HCT116 (cell line): Measurements from ENCODE around the gene LUC7L. TPM values are rescaled to one million over a fixed set of nuclear protein-coding genes. Genes with fewer than 3 reads are reported as not detected.
"Not testable (repeated sequence)": the region's sequence is repeated elsewhere in the genome, so short reads cannot be mapped to it uniquely, and the experiment has no call there.

Source experiments
- ATAC-seq: fragments of 200-7000 bp; cut with Tn5 transposase; 2 replicates; pipeline ENCODE4 v1.9.1; 2020; ENCODE audit warnings: mild to moderate bottlenecking, moderate library complexity
- BruUV-seq: library from RNA; stranded (reverse); fragments of 400-500 nt; replicated peaks from 2 replicates; lab custom pipeline; 2021; lab: Mats Ljungman, UMichigan
- CTCF ChIA-PET: fragments of 300-600 bp; sonication (Branson Sonifier 250); formaldehyde crosslinking; loops from one replicate; lab custom pipeline; 2021; ENCODE audit warnings: antibody characterized with exemption; lab: Charles Lee
- POLR2A ChIA-PET: fragments of 300-600, 350-600 bp; sonication (Branson Sonifier 250); formaldehyde crosslinking; loops from one replicate; lab custom pipeline; 2021; ENCODE audit warnings: antibody characterized with exemption; lab: Charles Lee
- RAD21 ChIA-PET, 2 experiments: fragments of 300-600 bp; sonication (Branson Sonifier 250); formaldehyde crosslinking; loops; one replicate each; lab custom pipeline; 2023; ENCODE audit warnings: low total read pairs in 2 of 2; ENCODE audit not compliant: uncharacterized antibody in 2 of 2, unreplicated experiment in 2 of 2, low non-redundant PET in 1 of 2; lab: Charles Lee
- DNase-seq: peaks from one replicate; pipeline ENCODE4 v3.0.0-alpha.2; 2010; ENCODE audit warnings: low read depth, low spot score
- H2AFZ ChIP-seq: fragments of 200-600 bp; shearing (Covaris generic), sonication (generic); 2 replicates; pipeline ENCODE4 v1.6.1; 2017; ENCODE audit warnings: low read depth, mixed run types, mixed read lengths, antibody characterized with exemption, low read length; ENCODE audit not compliant: poor library complexity, severe bottlenecking
- H3K27ac ChIP-seq: 2 replicates; pipeline ENCODE4 v1.5.1; 2012; ENCODE audit warnings: low read depth, low read length
- H3K27me3 ChIP-seq: fragments of 200-600 bp; sonication (generic); 2 replicates; pipeline ENCODE4 v1.6.1; 2016; ENCODE audit warnings: mixed run types, low read length, mixed read lengths; ENCODE audit not compliant: insufficient read depth
- H3K36me3 ChIP-seq, 2 experiments: fragments of 200-500 bp in 1 of 2; fragments of 200-600 bp in 1 of 2; sonication (Bioruptor generic) in 1 of 2; sonication (generic) in 1 of 2; 2 replicates each; pipeline versions ENCODE4 v1.5.1 to v1.6.1; 2014 to 2016; ENCODE audit warnings: low read length in 2 of 2, inconsistent platforms in 1 of 2, mixed read lengths in 1 of 2, mixed run types in 1 of 2; ENCODE audit not compliant: insufficient read depth in 2 of 2, control insufficient read depth in 1 of 2
- H3K4me1 ChIP-seq, 2 experiments: fragments of 200-600 bp in 1 of 2; sonication (generic) in 1 of 2; 2 replicates each; pipeline versions ENCODE4 v1.5.1 to v1.6.1; 2012 to 2017; ENCODE audit warnings: low read length in 2 of 2, inconsistent platforms in 1 of 2, mild to moderate bottlenecking in 1 of 2, mixed read lengths in 1 of 2, mixed run types in 1 of 2, moderate library complexity in 1 of 2; ENCODE audit not compliant: insufficient read depth in 2 of 2, control insufficient read depth in 1 of 2
- H3K4me2 ChIP-seq: fragments of 200-600 bp; sonication (generic); 2 replicates; pipeline ENCODE4 v1.6.1; 2017; ENCODE audit warnings: mixed run types, low read length, mixed read lengths
- H3K4me3 ChIP-seq, 2 experiments: fragments of 200-600 bp in 1 of 2; sonication (generic) in 1 of 2; replicated peaks in 1 of 2; 2 replicates each; pipeline ENCODE4 v1.5.1; 2011 to 2016; ENCODE audit warnings: low read length in 2 of 2, control low read depth in 1 of 2, low read depth in 1 of 2, mild to moderate bottlenecking in 1 of 2, mixed read lengths in 1 of 2, mixed run types in 1 of 2
- H3K79me2 ChIP-seq: fragments of 200-600 bp; sonication (generic); 2 replicates; pipeline ENCODE4 v1.6.1; 2017; ENCODE audit warnings: mild to moderate bottlenecking, mixed run types, low read length, moderate library complexity, mixed read lengths; ENCODE audit not compliant: insufficient read depth
- H3K9ac ChIP-seq: fragments of 200-600 bp; sonication (generic); 2 replicates; pipeline ENCODE4 v1.6.1; 2016; ENCODE audit warnings: low read length, mixed read lengths
- H3K9me2 ChIP-seq: fragments of 200-600 bp; sonication (generic), shearing (Covaris generic); 2 replicates; pipeline ENCODE4 v1.6.1; 2017; ENCODE audit warnings: mixed run types, mild to moderate bottlenecking, moderate library complexity; ENCODE audit not compliant: insufficient read depth
- H3K9me3 ChIP-seq, 2 experiments: fragments of 200-500 bp in 1 of 2; fragments of 200-600 bp in 1 of 2; sonication (Bioruptor generic) in 1 of 2; sonication (generic) in 1 of 2; 2 replicates each; pipeline ENCODE4 v1.6.1; 2014 to 2017; ENCODE audit warnings: low read length in 2 of 2, mixed read lengths in 2 of 2, inconsistent platforms in 1 of 2, low read depth in 1 of 2, mild to moderate bottlenecking in 1 of 2, mixed run types in 1 of 2, moderate library complexity in 1 of 2; ENCODE audit not compliant: control insufficient read depth in 1 of 2, insufficient read depth in 1 of 2
- H4K20me1 ChIP-seq: fragments of 200-600 bp; sonication (generic), shearing (Covaris generic); 2 replicates; pipeline ENCODE4 v1.6.1; 2017; ENCODE audit warnings: mixed run types, mild to moderate bottlenecking, moderate library complexity; ENCODE audit not compliant: insufficient read depth
- intact Hi-C: fragments of 100-400 bp; cut with micrococcal nuclease; formaldehyde crosslinking; loops from 2 replicates; pipeline ENCODE4 v1.10.0; 2022
- total RNA-seq: library from RNA; stranded (reverse); gene quantifications from one replicate; pipeline ENCODE4 v1.2.1, GENCODE V29; 2021; ENCODE audit not compliant: unreplicated experiment
- TF ChIP-seq, protein P1 (sequence below): IDR thresholded peaks from 2 replicates; pipeline ENCODE4 v1.6.1; 2012; ENCODE audit warnings: low read depth

LUC7L gene
- total RNA-seq, 1 experiment from 2014 or later, result 50.5 TPM

DNA sequence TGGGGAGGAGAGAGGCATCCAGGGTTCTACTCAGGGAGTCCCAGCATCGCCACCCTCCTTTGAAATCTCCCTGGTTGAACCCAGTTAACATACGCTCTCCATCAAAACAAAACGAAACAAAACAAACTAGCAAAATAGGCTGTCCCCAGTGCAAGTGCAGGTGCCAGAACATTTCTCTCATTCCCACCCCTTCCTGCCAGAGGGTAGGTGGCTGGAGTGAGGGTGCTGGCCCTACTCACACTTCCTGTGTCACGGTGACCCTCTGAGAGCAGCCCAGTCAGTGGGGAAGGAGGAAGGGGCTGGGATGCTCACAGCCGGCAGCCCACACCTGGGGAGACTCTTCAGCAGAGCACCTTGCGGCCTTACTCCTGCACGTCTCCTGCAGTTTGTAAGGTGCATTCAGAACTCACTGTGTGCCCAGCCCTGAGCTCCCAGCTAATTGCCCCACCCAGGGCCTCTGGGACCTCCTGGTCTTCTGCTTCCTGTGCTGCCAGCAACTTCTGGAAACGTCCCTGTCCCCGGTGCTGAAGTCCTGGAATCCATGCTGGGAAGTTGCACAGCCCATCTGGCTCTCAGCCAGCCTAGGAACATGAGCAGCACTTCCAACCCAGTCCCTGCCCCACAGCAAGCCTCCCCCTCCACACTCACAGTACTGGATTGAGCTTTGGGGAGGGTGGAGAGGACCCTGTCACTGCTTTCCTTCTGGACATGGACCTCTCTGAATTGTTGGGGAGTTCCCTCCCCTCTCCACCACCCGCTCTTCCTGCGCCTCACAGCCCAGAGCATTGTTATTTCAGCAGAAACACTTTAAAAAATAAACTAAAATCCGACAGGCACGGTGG lies 55.1 kb downstream of the LUC7L start:
- H3K27me3 ChIP-seq, H3K9me3 ChIP-seq, BruUV-seq, H3K4me3 ChIP-seq, RAD21 ChIA-PET, H3K27ac ChIP-seq, POLR2A ChIA-PET, H3K9ac ChIP-seq, DNase-seq, H4K20me1 ChIP-seq, H3K9me2 ChIP-seq, H3K4me2 ChIP-seq, H3K36me3 ChIP-seq, H2AFZ ChIP-seq, H3K79me2 ChIP-seq, ATAC-seq, CTCF ChIA-PET, intact Hi-C loops: not testable (repeated sequence)
- H3K4me1 ChIP-seq, result peaks cover 0 to 15% of the 10 kb centered on the region in 2 experiments; a peak in 2 of 4 replicates
- TF ChIP-seq, protein P1, sequence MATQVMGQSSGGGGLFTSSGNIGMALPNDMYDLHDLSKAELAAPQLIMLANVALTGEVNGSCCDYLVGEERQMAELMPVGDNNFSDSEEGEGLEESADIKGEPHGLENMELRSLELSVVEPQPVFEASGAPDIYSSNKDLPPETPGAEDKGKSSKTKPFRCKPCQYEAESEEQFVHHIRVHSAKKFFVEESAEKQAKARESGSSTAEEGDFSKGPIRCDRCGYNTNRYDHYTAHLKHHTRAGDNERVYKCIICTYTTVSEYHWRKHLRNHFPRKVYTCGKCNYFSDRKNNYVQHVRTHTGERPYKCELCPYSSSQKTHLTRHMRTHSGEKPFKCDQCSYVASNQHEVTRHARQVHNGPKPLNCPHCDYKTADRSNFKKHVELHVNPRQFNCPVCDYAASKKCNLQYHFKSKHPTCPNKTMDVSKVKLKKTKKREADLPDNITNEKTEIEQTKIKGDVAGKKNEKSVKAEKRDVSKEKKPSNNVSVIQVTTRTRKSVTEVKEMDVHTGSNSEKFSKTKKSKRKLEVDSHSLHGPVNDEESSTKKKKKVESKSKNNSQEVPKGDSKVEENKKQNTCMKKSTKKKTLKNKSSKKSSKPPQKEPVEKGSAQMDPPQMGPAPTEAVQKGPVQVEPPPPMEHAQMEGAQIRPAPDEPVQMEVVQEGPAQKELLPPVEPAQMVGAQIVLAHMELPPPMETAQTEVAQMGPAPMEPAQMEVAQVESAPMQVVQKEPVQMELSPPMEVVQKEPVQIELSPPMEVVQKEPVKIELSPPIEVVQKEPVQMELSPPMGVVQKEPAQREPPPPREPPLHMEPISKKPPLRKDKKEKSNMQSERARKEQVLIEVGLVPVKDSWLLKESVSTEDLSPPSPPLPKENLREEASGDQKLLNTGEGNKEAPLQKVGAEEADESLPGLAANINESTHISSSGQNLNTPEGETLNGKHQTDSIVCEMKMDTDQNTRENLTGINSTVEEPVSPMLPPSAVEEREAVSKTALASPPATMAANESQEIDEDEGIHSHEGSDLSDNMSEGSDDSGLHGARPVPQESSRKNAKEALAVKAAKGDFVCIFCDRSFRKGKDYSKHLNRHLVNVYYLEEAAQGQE, result peak; percentile 30

GRCh38 chr16:173211-173854 lies 55.9 kb downstream of the LUC7L start:
- H3K27ac ChIP-seq, intact Hi-C loops, DNase-seq, ATAC-seq, H3K36me3 ChIP-seq, H3K79me2 ChIP-seq, H3K9me2 ChIP-seq, H3K4me2 ChIP-seq, H2AFZ ChIP-seq, H3K9ac ChIP-seq, H3K4me3 ChIP-seq, H4K20me1 ChIP-seq, RAD21 ChIA-PET, H3K9me3 ChIP-seq, CTCF ChIA-PET, BruUV-seq, POLR2A ChIA-PET, H3K27me3 ChIP-seq: not testable (repeated sequence)
- peaks cover 0 to 20% of the 10 kb centered on the region in 2 experiments; a peak in 2 of 4 replicates for H3K4me1 ChIP-seq

DNA sequence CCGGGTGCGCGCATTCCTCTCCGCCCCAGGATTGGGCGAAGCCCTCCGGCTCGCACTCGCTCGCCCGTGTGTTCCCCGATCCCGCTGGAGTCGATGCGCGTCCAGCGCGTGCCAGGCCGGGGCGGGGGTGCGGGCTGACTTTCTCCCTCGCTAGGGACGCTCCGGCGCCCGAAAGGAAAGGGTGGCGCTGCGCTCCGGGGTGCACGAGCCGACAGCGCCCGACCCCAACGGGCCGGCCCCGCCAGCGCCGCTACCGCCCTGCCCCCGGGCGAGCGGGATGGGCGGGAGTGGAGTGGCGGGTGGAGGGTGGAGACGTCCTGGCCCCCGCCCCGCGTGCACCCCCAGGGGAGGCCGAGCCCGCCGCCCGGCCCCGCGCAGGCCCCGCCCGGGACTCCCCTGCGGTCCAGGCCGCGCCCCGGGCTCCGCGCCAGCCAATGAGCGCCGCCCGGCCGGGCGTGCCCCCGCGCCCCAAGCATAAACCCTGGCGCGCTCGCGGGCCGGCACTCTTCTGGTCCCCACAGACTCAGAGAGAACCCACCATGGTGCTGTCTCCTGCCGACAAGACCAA lies 56.8 kb downstream of the LUC7L start, which contains the start of gene HBA2:
HBA2 (plus strand) TSS at position 503 of the 568 bp plus-strand sequence; CDS start at position 540, 37 bp downstream.
- intact Hi-C loops, H3K27ac ChIP-seq, H3K79me2 ChIP-seq, H3K27me3 ChIP-seq, CTCF ChIA-PET, H2AFZ ChIP-seq, H3K36me3 ChIP-seq, POLR2A ChIA-PET, BruUV-seq, DNase-seq, H3K9me3 ChIP-seq, H3K9me2 ChIP-seq, H4K20me1 ChIP-seq, H3K4me3 ChIP-seq, H3K9ac ChIP-seq, RAD21 ChIA-PET, H3K4me2 ChIP-seq: not testable (repeated sequence)
- ATAC-seq, result peak; percentile 61
- H3K4me1 ChIP-seq, result peaks cover 0 to 17% of the 10 kb centered on the region in 2 experiments; a peak in 2 of 4 replicates
